ENCODE data around the gene EIF3A. TPM values are rescaled to one million over a fixed set of nuclear protein-coding genes. Genes with fewer than 3 reads are reported as not detected.

The EIF3A gene
- total RNA-seq, 6 experiments from 2014 or later: 41.6 to 69.5 (median 57.4) TPM

DNA sequence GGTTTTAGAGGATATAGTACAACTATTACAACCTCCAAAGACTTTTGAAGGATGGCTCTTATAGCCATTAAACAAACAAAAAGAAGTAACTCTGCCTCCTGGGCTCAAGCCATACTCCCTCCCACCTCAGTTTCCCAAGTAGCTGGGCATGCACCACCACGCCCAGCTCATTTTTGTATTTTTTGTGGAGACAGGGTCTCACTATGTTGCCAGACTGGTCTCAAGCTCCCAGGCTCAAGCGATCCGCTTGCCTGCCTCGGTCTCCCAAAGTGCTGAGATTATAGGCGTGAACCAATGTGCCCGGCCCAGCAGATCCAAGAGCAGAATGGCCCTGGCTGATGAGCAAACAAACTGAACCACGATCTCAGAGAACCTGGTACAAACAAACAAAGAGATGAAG is 35.1 kb downstream of the EIF3A start:
- H3K27me3 ChIP-seq: no peaks in the 10 kb centered on the region
- ATAC-seq (no peak), DNase-seq (no peak)
- peaks cover 8 to 95% (median 66%) of the 10 kb centered on the region in 4 donors for H3K36me3 ChIP-seq
- TF ChIP-seq, protein P1, sequence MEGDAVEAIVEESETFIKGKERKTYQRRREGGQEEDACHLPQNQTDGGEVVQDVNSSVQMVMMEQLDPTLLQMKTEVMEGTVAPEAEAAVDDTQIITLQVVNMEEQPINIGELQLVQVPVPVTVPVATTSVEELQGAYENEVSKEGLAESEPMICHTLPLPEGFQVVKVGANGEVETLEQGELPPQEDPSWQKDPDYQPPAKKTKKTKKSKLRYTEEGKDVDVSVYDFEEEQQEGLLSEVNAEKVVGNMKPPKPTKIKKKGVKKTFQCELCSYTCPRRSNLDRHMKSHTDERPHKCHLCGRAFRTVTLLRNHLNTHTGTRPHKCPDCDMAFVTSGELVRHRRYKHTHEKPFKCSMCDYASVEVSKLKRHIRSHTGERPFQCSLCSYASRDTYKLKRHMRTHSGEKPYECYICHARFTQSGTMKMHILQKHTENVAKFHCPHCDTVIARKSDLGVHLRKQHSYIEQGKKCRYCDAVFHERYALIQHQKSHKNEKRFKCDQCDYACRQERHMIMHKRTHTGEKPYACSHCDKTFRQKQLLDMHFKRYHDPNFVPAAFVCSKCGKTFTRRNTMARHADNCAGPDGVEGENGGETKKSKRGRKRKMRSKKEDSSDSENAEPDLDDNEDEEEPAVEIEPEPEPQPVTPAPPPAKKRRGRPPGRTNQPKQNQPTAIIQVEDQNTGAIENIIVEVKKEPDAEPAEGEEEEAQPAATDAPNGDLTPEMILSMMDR (IDR thresholded peaks at IDR 0.05): no peak
- TF ChIP-seq POLR2A (IDR thresholded peaks at IDR 0.05): no peak
- H3K27ac ChIP-seq: no peak overlapping the region
- no peaks in the 10 kb centered on the region for H3K4me1 ChIP-seq
- intact Hi-C loops (cut with DNase I): no loop called here
- no peaks in the 10 kb centered on the region for H3K9me3 ChIP-seq
- 85% methylated on average over 7 of the region's 7 CpGs for WGBS (ENCODE audit: insufficient coverage, low coverage, low lambda C conversion rate, missing lambda C conversion rate)
- no peak overlapping the region for H3K4me3 ChIP-seq

DNA sequence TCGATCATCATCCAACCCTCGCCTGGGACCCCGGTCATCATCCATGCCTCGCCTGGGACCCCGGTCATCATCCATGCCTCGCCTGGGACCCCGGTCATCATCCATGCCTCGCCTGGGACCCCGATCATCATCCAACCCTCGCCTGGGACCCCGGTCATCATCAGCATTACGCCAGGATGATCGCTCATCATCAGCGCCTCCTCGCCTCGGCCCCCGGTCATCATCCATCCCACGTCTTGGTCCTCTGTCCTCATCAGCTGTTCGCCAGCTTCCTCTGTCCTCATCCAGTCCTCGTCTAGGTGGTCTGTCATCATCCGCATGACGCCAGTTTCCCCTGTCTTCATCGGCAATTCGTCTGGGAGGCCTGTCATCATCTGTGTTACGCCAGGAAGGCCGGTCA is 38.4 kb downstream of the EIF3A start:
- no peak for TF ChIP-seq POLR2A (IDR thresholded peaks at IDR 0.05)
- TF ChIP-seq, protein P1 (IDR thresholded peaks at IDR 0.05): no peak
- no peak overlapping the region for H3K27ac ChIP-seq
- H3K27me3 ChIP-seq: no peaks in the 10 kb centered on the region
- H3K4me3 ChIP-seq: no peak overlapping the region
- no peaks in the 10 kb centered on the region for H3K9me3 ChIP-seq
- no peaks in the 10 kb centered on the region for H3K4me1 ChIP-seq
- intact Hi-C loops (cut with DNase I): no loop called here
- 93% methylated on average over 19 of the region's 26 CpGs for WGBS (ENCODE audit: insufficient coverage, low coverage, low lambda C conversion rate, missing lambda C conversion rate)
- DNase-seq (no peak), ATAC-seq (no peak)
- peaks cover 8 to 96% (median 63%) of the 10 kb centered on the region in 4 donors for H3K36me3 ChIP-seq

DNA sequence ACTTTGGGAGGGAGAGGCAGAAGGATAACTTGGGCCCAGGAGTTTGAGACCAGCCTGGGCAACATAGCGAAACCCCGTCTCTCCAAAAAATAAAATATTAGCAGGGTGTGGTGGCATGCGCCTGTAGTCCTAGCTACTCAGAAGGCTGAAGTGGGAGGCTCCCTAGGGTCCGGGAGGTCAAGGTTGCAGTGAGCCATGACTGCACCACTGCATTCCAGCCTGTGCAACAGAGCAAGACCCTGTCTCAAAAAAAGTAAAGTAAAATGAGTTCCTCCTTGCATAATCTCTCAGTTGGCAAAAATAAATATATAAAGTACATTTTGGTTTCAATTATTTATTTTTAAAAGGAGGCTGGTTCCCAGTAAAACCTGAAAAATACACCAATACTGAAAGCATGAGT is 39.3 kb downstream of the EIF3A start:
- Histone ChIP-seq H3K36me3 (peaks cover 16 to 96% (median 66%) of the 10 kb centered on the region in 4 donors), H3K4me3 (no peak overlapping the region), H3K27me3 (no peaks in the 10 kb centered on the region), H3K4me1 (no peaks in the 10 kb centered on the region), H3K27ac (no peak overlapping the region), H3K9me3 (no peaks in the 10 kb centered on the region)
- ATAC-seq (no peak), DNase-seq (no peak)
- intact Hi-C loops (cut with DNase I): no loop called here
- TF ChIP-seq POLR2A (IDR thresholded peaks at IDR 0.05): no peak
- TF ChIP-seq, protein P1 (IDR thresholded peaks at IDR 0.05): no peak
- WGBS (ENCODE audit: insufficient coverage, low coverage, low lambda C conversion rate, missing lambda C conversion rate): 90% methylated on average over 3 of the region's 4 CpGs

DNA sequence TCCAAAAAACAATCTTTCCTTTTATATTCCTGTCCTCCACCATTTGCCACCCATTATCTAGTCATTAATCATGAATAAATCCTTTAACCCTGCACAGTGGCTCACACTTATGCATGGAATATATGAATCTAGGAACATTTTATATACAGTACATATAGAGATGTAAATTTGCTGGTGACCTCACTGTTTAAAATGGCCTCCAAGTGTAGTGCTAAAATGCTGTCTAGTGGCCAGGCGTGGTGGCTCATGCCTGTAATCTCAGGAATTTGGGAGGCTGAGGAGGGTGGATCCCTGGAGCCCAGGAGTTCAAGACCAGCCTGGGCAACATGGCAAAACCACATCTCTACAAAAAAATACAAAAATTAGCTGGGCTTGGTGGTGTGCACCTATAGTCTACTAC is 41.5 kb downstream of the EIF3A start:
- no peaks in the 10 kb centered on the region for H3K9me3 ChIP-seq
- no peak overlapping the region for H3K27ac ChIP-seq
- intact Hi-C loops (cut with DNase I): no loop called here
- H3K4me1 ChIP-seq: no peaks in the 10 kb centered on the region
- H3K27me3 ChIP-seq: no peaks in the 10 kb centered on the region
- no peak overlapping the region for H3K4me3 ChIP-seq
- WGBS (ENCODE audit: insufficient coverage, low coverage, low lambda C conversion rate, missing lambda C conversion rate): 71% methylated on average over 1 of the region's 1 CpG
- DNase-seq (no peak), ATAC-seq (no peak)
- TF ChIP-seq, protein P1 (IDR thresholded peaks at IDR 0.05): no peak
- peaks cover 19 to 96% (median 64%) of the 10 kb centered on the region in 4 donors for H3K36me3 ChIP-seq
